Breast epithelium (tissue), 4 donors: ENCODE measurements around the gene HAUS3. TPM values are rescaled to one million over a fixed set of nuclear protein-coding genes. Genes with fewer than 3 reads are reported as not detected.
A peak's percentile ranks its signal among the peaks of the same experiment; 100 is the strongest.

Experiments used
- DNase-seq, 2 donors: peaks; one replicate each; pipeline ENCODE4 v3.0.0-alpha.2; 2019; ENCODE audit warnings: low spot score in 2 of 2
- H3K27ac ChIP-seq, 2 donors: fragments of 200-600 bp; sonication (generic) in 1 of 2; one replicate each; pipeline ENCODE4 v1.5.1; 2016 to 2019; ENCODE audit warnings: mild to moderate bottlenecking in 1 of 2
- H3K27me3 ChIP-seq, 2 donors: fragments of 200-600 bp; sonication (generic) in 1 of 2; one replicate each; pipeline versions ENCODE4 v1.5.1 to v1.6.0; 2017 to 2019; ENCODE audit warnings: control low read depth in 1 of 2, mild to moderate bottlenecking in 1 of 2
- H3K36me3 ChIP-seq: fragments of 200-600 bp; one replicate; pipeline ENCODE4 v1.5.1; 2019
- H3K4me1 ChIP-seq, 2 donors: fragments of 200-600 bp; sonication (generic); one replicate each; pipeline ENCODE4 v1.5.1; 2016 to 2019; ENCODE audit warnings: control low read depth in 1 of 2
- H3K4me3 ChIP-seq, 3 donors: fragments of 200-600 bp; sonication (generic); 1 replicate in 2 of 3; 2 replicates in 1 of 3; pipeline ENCODE4 v1.5.1; 2016 to 2019; ENCODE audit warnings: mild to moderate bottlenecking in 3 of 3, moderate library complexity in 2 of 3
- H3K9me3 ChIP-seq, 2 donors: fragments of 200-600 bp; sonication (generic) in 1 of 2; one replicate each; pipeline ENCODE4 v1.5.1; 2016 to 2019; ENCODE audit warnings: control low read depth in 1 of 2
- CTCF ChIP-seq, 3 donors: fragments of 450-650 bp; IDR thresholded peaks; one replicate each; pipeline ENCODE4 v1.5.1; 2016 to 2017; ENCODE audit warnings: antibody characterized with exemption in 3 of 3, mild to moderate bottlenecking in 3 of 3, moderate library complexity in 3 of 3
- POLR2A ChIP-seq: fragments of 450-650 bp; IDR thresholded peaks from one replicate; pipeline ENCODE4 v1.6.1; 2016; ENCODE audit warnings: antibody characterized with exemption, mild to moderate bottlenecking, moderate library complexity
- POLR2AphosphoS5 ChIP-seq, 3 donors: sonication (generic); formaldehyde crosslinking; IDR thresholded peaks; one replicate each; pipeline ENCODE4 v1.6.1; 2017; ENCODE audit warnings: antibody characterized with exemption in 3 of 3
- intact Hi-C: fragments of 100-400 bp; cut with DNase I; formaldehyde crosslinking; loops from one replicate; pipeline ENCODE4 v1.15.1; 2023; ENCODE audit warnings: low total_unique reads
- total RNA-seq, 3 donors: library from RNA; depleted of rRNA; stranded (reverse); fragments of >200 nt; gene quantifications; one replicate each; pipeline ENCODE4 v1.1.0, GENCODE V29; 2016

The HAUS3 gene
- total RNA-seq, 3 donors from 2014 or later = 14.1 to 19.6 (median 17.4) TPM

GRCh38 chr4:2246384-2247127, 4.6 kb upstream of the HAUS3 start:
- Histone ChIP-seq H3K27ac (peak overlapping the region in 1 of 2 donors; percentile 77), H3K9me3 (no peaks in the 10 kb centered on the region), H3K4me1 (no peaks in the 10 kb centered on the region), H3K27me3 (no peaks in the 10 kb centered on the region), H3K36me3 (no peaks in the 10 kb centered on the region), H3K4me3 (no peak overlapping the region)
- peak in 1 of 2 donors; percentile 15 for DNase-seq
- intact Hi-C loops = no loop called here
- TF ChIP-seq POLR2AphosphoS5 (IDR thresholded peaks at IDR 0.05) (no peak), CTCF (IDR thresholded peaks at IDR 0.05) (no peak), POLR2A (no peak)

- Histone ChIP-seq H3K36me3 (no peaks in the 10 kb centered on the region), H3K9me3 (no peaks in the 10 kb centered on the region), H3K4me3 (no peak overlapping the region), H3K4me1 (peaks cover 0 to 4% of the 10 kb centered on the region in 2 donors), H3K27me3 (no peaks in the 10 kb centered on the region), H3K27ac (peak overlapping the region; percentile 40 to 77)
- intact Hi-C loops = no loop called here
- DNase-seq = no peak
- TF ChIP-seq POLR2A = no peak
- TF ChIP-seq CTCF (IDR thresholded peaks at IDR 0.05) = no peak
- no peak for TF ChIP-seq POLR2AphosphoS5 (IDR thresholded peaks at IDR 0.05)
These were observed 3.9 kb upstream of the HAUS3 start for GRCh38 chr4:2245787-2246275.

- Histone ChIP-seq H3K4me3 (no peak overlapping the region), H3K36me3 (no peaks in the 10 kb centered on the region), H3K27me3 (no peaks in the 10 kb centered on the region), H3K4me1 (peaks cover 0 to 10% of the 10 kb centered on the region in 2 donors), H3K9me3 (no peaks in the 10 kb centered on the region), H3K27ac (peak overlapping the region; percentile 40 to 77)
- peak in 1 of 2 donors; percentile 17 for DNase-seq
- intact Hi-C loops = no loop called here
- TF ChIP-seq POLR2AphosphoS5 (IDR thresholded peaks at IDR 0.05) (no peak), POLR2A (no peak), CTCF (IDR thresholded peaks at IDR 0.05) (no peak)
These were observed 3.3 kb upstream of the HAUS3 start for GRCh38 chr4:2245057-2245786.

- Histone ChIP-seq H3K27me3 (no peaks in the 10 kb centered on the region), H3K9me3 (no peaks in the 10 kb centered on the region), H3K4me1 (peaks cover 0 to 16% of the 10 kb centered on the region in 2 donors), H3K4me3 (no peak overlapping the region), H3K27ac (peak overlapping the region; percentile 29 to 54), H3K36me3 (peaks cover 2% of the 10 kb centered on the region)
- intact Hi-C loops = no loop called here
- DNase-seq = peak in 1 of 2 donors; percentile 36
- no peak for TF ChIP-seq POLR2AphosphoS5 (IDR thresholded peaks at IDR 0.05)
- no peak for TF ChIP-seq CTCF (IDR thresholded peaks at IDR 0.05)
- no peak for TF ChIP-seq POLR2A
These were observed 1.9 kb upstream of the HAUS3 start for GRCh38 chr4:2243681-2244380.
